Measurements from ENCODE around the gene IMPG1.
A peak's percentile ranks its signal among the peaks of the same experiment; 100 is the strongest.
"Not testable (repeated sequence)": the region's sequence is repeated elsewhere in the genome, so short reads cannot be mapped to it uniquely, and the experiment has no call there.

Gene IMPG1

GRCh38 chr6:75946146-75946831 lies 126.2 kb downstream of the IMPG1 start:
- no peak for DNase-seq

GRCh38 chr6:75943381-75943780 lies 129.1 kb downstream of the IMPG1 start:
- DNase-seq = no peak

GRCh38 chr6:75941509-75941908 lies 131.0 kb downstream of the IMPG1 start:
- no peak for DNase-seq

GRCh38 chr6:75940564-75940963 lies 131.9 kb downstream of the IMPG1 start:
- DNase-seq = no peak

GRCh38 chr6:75937846-75938245 lies 134.6 kb downstream of the IMPG1 start:
- no peak for DNase-seq

GRCh38 chr6:75936682-75937081 lies 135.8 kb downstream of the IMPG1 start:
- no peak for DNase-seq

- DNase-seq = no peak
These were observed 137.0 kb downstream of the IMPG1 start for GRCh38 chr6:75935473-75935793.

- peak; percentile 57 for DNase-seq
These were observed 137.6 kb downstream of the IMPG1 start for GRCh38 chr6:75934643-75935472.

GRCh38 chr6:75933387-75933975 lies 139.0 kb downstream of the IMPG1 start:
- no peak for DNase-seq

- DNase-seq = no peak
These were observed 140.4 kb downstream of the IMPG1 start for GRCh38 chr6:75932067-75932466.

GRCh38 chr6:75931011-75931680 lies 141.3 kb downstream of the IMPG1 start:
- no peak for DNase-seq

GRCh38 chr6:75926293-75927168 lies 145.9 kb downstream of the IMPG1 start:
- no peak for DNase-seq

GRCh38 chr6:75922226-75922625 lies 150.2 kb downstream of the IMPG1 start:
- DNase-seq = no peak

- DNase-seq = no peak
These were observed 159.4 kb downstream of the IMPG1 start for GRCh38 chr6:75913040-75913439.

- DNase-seq = no peak
These were observed 165.0 kb downstream of the IMPG1 start for GRCh38 chr6:75907444-75907843.

GRCh38 chr6:75906871-75907270 lies 165.6 kb downstream of the IMPG1 start:
- no peak for DNase-seq

- not testable (repeated sequence) for DNase-seq
These were observed 167.3 kb downstream of the IMPG1 start for GRCh38 chr6:75905129-75905528.

- not testable (repeated sequence) for DNase-seq
These were observed 172.2 kb downstream of the IMPG1 start for GRCh38 chr6:75900216-75900615.

GRCh38 chr6:75896526-75896925 lies 175.9 kb downstream of the IMPG1 start:
- DNase-seq = no peak

- no peak for DNase-seq
These were observed 178.7 kb downstream of the IMPG1 start for GRCh38 chr6:75893776-75894152.

GRCh38 chr6:75893058-75893775 lies 179.2 kb downstream of the IMPG1 start:
- DNase-seq = peak; percentile 50

- DNase-seq = no peak
These were observed 180.1 kb downstream of the IMPG1 start for GRCh38 chr6:75892384-75892783.

All from CD4-positive, alpha-beta T cell treated with Interleukin-10 for 1 hour (primary cell).